HepG2 (cell line): ENCODE data around the gene FABP1. TPM values are rescaled to one million over a fixed set of nuclear protein-coding genes. Genes with fewer than 3 reads are reported as not detected.

Source experiments
- ARID3A ChIP-seq: IDR thresholded peaks from 2 replicates; pipeline ENCODE4 v1.6.1; 2012; ENCODE audit warnings: low read depth, low read length, improper control_type of control experiment
- BRCA1 ChIP-seq: sonication (generic); formaldehyde crosslinking; IDR thresholded peaks from 2 replicates; pipeline ENCODE4 v1.4.0; 2020; ENCODE audit warnings: missing genetic modification reagents
- ELK4 ChIP-seq: sonication (generic); formaldehyde crosslinking; IDR thresholded peaks from 2 replicates; pipeline ENCODE4 v1.9.0; 2021; ENCODE audit warnings: missing genetic modification reagents, borderline replicate concordance
- GTF3A ChIP-seq: sonication (generic); formaldehyde crosslinking; conservative IDR thresholded peaks from 2 replicates; pipeline ENCODE4 v1.4.0; 2020; ENCODE audit warnings: mild to moderate bottlenecking, missing genetic modification reagents
- HOXA5 ChIP-seq: sonication (generic); formaldehyde crosslinking; IDR thresholded peaks from 2 replicates; pipeline ENCODE4 v1.4.0; 2020; ENCODE audit warnings: missing genetic modification reagents
- IRX3 ChIP-seq: sonication (generic); formaldehyde crosslinking; IDR thresholded peaks from 2 replicates; pipeline ENCODE4 v1.8.1; 2023; ENCODE audit warnings: mild to moderate bottlenecking, low read depth, missing genetic modification reagents, borderline replicate concordance
- KMT2A ChIP-seq: sonication (generic); formaldehyde crosslinking; IDR thresholded peaks from 2 replicates; pipeline ENCODE4 v1.4.0; 2020; ENCODE audit warnings: missing genetic modification reagents
- MED1 ChIP-seq: sonication (generic); formaldehyde crosslinking; IDR thresholded peaks from 2 replicates; pipeline ENCODE4 v1.4.0; 2020; ENCODE audit warnings: missing genetic modification reagents
- RAD21 ChIP-seq: fragments of 450-650 bp; formaldehyde crosslinking; IDR thresholded peaks from 2 replicates; pipeline ENCODE4 v1.5.0; 2020; ENCODE audit warnings: mild to moderate bottlenecking
- RARA ChIP-seq: IDR thresholded peaks from 2 replicates; pipeline ENCODE4 v1.6.1; 2016; ENCODE audit warnings: missing genetic modification reagents, missing compliant biosample characterization
- REL ChIP-seq: sonication (generic); formaldehyde crosslinking; conservative IDR thresholded peaks from 2 replicates; pipeline ENCODE4 v1.8.0; 2022; ENCODE audit warnings: mild to moderate bottlenecking, missing genetic modification reagents, moderate library complexity
- SRSF4 ChIP-seq: fragments of 200-400 bp; formaldehyde crosslinking; IDR thresholded peaks from one replicate; pipeline ENCODE4 v1.6.1; 2018; ENCODE audit warnings: mild to moderate bottlenecking, low read depth, low read length, moderate library complexity; ENCODE audit not compliant: poor library complexity, severe bottlenecking
- TP53 ChIP-seq: sonication (generic); formaldehyde crosslinking; conservative IDR thresholded peaks from 2 replicates; pipeline ENCODE4 v1.4.0; 2020; ENCODE audit warnings: missing genetic modification reagents
- TRIM22 ChIP-seq: fragments of 450-650 bp; IDR thresholded peaks from 2 replicates; pipeline ENCODE4 v1.6.1; 2017
- XBP1 ChIP-seq: sonication (generic); formaldehyde crosslinking; IDR thresholded peaks from 2 replicates; pipeline ENCODE4 v1.5.0; 2020; ENCODE audit warnings: missing genetic modification reagents
- ZBTB39 ChIP-seq: sonication (generic); formaldehyde crosslinking; IDR thresholded peaks from 2 replicates; pipeline ENCODE4 v1.5.0; 2020; ENCODE audit warnings: missing genetic modification reagents
- ZMYM3 ChIP-seq: sonication (generic); formaldehyde crosslinking; IDR thresholded peaks from 2 replicates; pipeline ENCODE4 v1.5.1; 2020; ENCODE audit warnings: mild to moderate bottlenecking, missing genetic modification reagents
- ZNF280B ChIP-seq: sonication (generic); formaldehyde crosslinking; IDR thresholded peaks from 2 replicates; pipeline ENCODE4 v1.5.0; 2020; ENCODE audit warnings: missing genetic modification reagents, mild to moderate bottlenecking, borderline replicate concordance
- ZNF3 ChIP-seq: IDR thresholded peaks from 2 replicates; pipeline ENCODE4 v1.7.0; 2017; ENCODE audit warnings: inconsistent platforms
- ZNF547 ChIP-seq: sonication (generic); formaldehyde crosslinking; IDR thresholded peaks from 2 replicates; pipeline ENCODE4 v1.5.1; 2020; ENCODE audit warnings: mild to moderate bottlenecking, missing genetic modification reagents
- ZNF589 ChIP-seq: sonication (generic); formaldehyde crosslinking; conservative IDR thresholded peaks from 2 replicates; pipeline ENCODE4 v1.8.0; 2022; ENCODE audit warnings: mild to moderate bottlenecking, moderate library complexity, missing genetic modification reagents
- ZNF674 ChIP-seq: sonication (generic); formaldehyde crosslinking; IDR thresholded peaks from 2 replicates; pipeline ENCODE4 v1.5.0; 2020; ENCODE audit warnings: low read depth, mild to moderate bottlenecking, missing genetic modification reagents
- polyA plus RNA-seq, 8 experiments: library from polyadenylated mRNA; depleted of rRNA in 3 of 8; stranded (reverse) in 7 of 8; unstranded in 1 of 8; fragments of >200 nt; fragmentation: Illumina TruSeq in 4 of 8; extraction: Trizol in 4 of 8; gene quantifications; 2 replicates each; pipeline versions ENCODE4 v1.2.1 to v1.2.3, GENCODE V29; 2011 to 2016; ENCODE audit warnings: low read depth in 4 of 8, missing spikeins in 1 of 8, mixed read lengths in 1 of 8; ENCODE audit not compliant: insufficient read depth in 1 of 8
- total RNA-seq, 5 experiments: library from RNA; depleted of rRNA; stranded (reverse); fragments of >200 nt; fragmentation: Illumina TruSeq; extraction: Trizol; gene quantifications; 2 replicates each; pipeline ENCODE4 v1.2.3, GENCODE V29; 2016; ENCODE audit warnings: low read depth in 1 of 5

The FABP1 gene
- total and polyA plus RNA-seq, 2 of the 13 experiments (the other 11 are each of a cell fraction or from before 2014, with no cell fraction given): 644 to 1,608 TPM

GRCh38 chr2:88125924-88126771 is 1.7 kb downstream of the FABP1 start (continued):
- TF ChIP-seq ZNF589 (CRISPR knock-in tag) (no peak), SRSF4 (no peak), XBP1 (CRISPR knock-in tag) (no peak), REL (CRISPR knock-in tag) (0 out of 2 replicates have a peak, but pooled peaks have one; percentile 12), ARID3A (no peak), ELK4 (CRISPR knock-in tag) (no peak), BRCA1 (no peak), KMT2A (CRISPR knock-in tag) (no peak), ZNF280B (no peak), ZNF547 (CRISPR knock-in tag) (0 out of 2 replicates have a peak, but pooled peaks have one; percentile 3), HOXA5 (no peak), ZBTB39 (CRISPR knock-in tag) (no peak), TRIM22 (no peak), ZMYM3 (CRISPR knock-in tag) (no peak), ZNF674 (CRISPR knock-in tag) (no peak), ZNF3 (CRISPR knock-in tag) (no peak), GTF3A (0 out of 2 replicates have a peak, but pooled peaks have one; percentile 69), RARA (no peak), MED1 (CRISPR knock-in tag) (peak; percentile 18; the same call in 1 of the 2 replicates), TP53 (CRISPR knock-in tag) (no peak), RAD21 (CRISPR knock-in tag) (no peak), IRX3 (CRISPR knock-in tag) (no peak)
